BLaER1 (cell line): ENCODE measurements around the gene SLC8A1.

Experiments used
- H3K27ac ChIP-seq: shearing (Covaris generic); formaldehyde crosslinking; 2 replicates; pipeline ENCODE4 v1.8.1; 2022
- H3K27me3 ChIP-seq: shearing (Covaris generic); formaldehyde crosslinking; 2 replicates; pipeline ENCODE4 v1.8.1; 2022
- H3K36me3 ChIP-seq: shearing (Covaris generic); formaldehyde crosslinking; 2 replicates; pipeline ENCODE4 v1.8.1; 2022
- H3K4me1 ChIP-seq: shearing (Covaris generic); formaldehyde crosslinking; 2 replicates; pipeline ENCODE4 v1.8.1; 2022
- H3K4me2 ChIP-seq: shearing (Covaris generic); formaldehyde crosslinking; 2 replicates; pipeline ENCODE4 v1.8.1; 2022
- H3K4me3 ChIP-seq: shearing (Covaris generic); formaldehyde crosslinking; 2 replicates; pipeline ENCODE4 v1.8.1; 2022
- H3K9ac ChIP-seq: shearing (Covaris generic); formaldehyde crosslinking; 2 replicates; pipeline ENCODE4 v1.8.1; 2022
- H3K9me3 ChIP-seq: shearing (Covaris generic); formaldehyde crosslinking; 2 replicates; pipeline ENCODE4 v1.8.1; 2022
- H4K20me1 ChIP-seq: shearing (Covaris generic); formaldehyde crosslinking; 2 replicates; pipeline ENCODE4 v1.8.1; 2022
- Cebpa-rat ChIP-seq: shearing (Covaris generic); IDR thresholded peaks from 2 replicates; pipeline ENCODE4 v1.8.1; 2022

Gene SLC8A1

GRCh38 chr2:40466332-40466906 is 14.5 kb upstream of the SLC8A1 start:
- no peaks in the 10 kb centered on the region for H3K27me3 ChIP-seq
- H3K4me1 ChIP-seq, result no peaks in the 10 kb centered on the region
- no peaks in the 10 kb centered on the region for H4K20me1 ChIP-seq
- H3K36me3 ChIP-seq, result no peaks in the 10 kb centered on the region
- H3K9me3 ChIP-seq, result no peaks in the 10 kb centered on the region
- no peak overlapping the region for H3K4me2 ChIP-seq
- no peak overlapping the region for H3K4me3 ChIP-seq
- H3K9ac ChIP-seq, result no peak overlapping the region
- no peak overlapping the region for H3K27ac ChIP-seq
- no peak for TF ChIP-seq Cebpa-rat

- Histone ChIP-seq H3K27ac (no peak overlapping the region), H3K4me3 (no peak overlapping the region), H4K20me1 (no peaks in the 10 kb centered on the region), H3K9ac (no peak overlapping the region), H3K9me3 (no peaks in the 10 kb centered on the region), H3K36me3 (no peaks in the 10 kb centered on the region), H3K27me3 (no peaks in the 10 kb centered on the region), H3K4me1 (no peaks in the 10 kb centered on the region), H3K4me2 (no peak overlapping the region)
- no peak for TF ChIP-seq Cebpa-rat
Measured at GRCh38 chr2:40463112-40463511, 11.2 kb upstream of the SLC8A1 start.

GRCh38 chr2:40458271-40458794 is 6.4 kb upstream of the SLC8A1 start:
- Histone ChIP-seq H3K9me3 (no peaks in the 10 kb centered on the region), H3K9ac (no peak overlapping the region), H3K4me2 (no peak overlapping the region), H3K4me3 (no peak overlapping the region), H3K36me3 (no peaks in the 10 kb centered on the region), H3K4me1 (0 out of 2 replicates have a peak, but pooled peaks cover 5% of the 10 kb centered on the region), H3K27ac (no peak overlapping the region), H4K20me1 (no peaks in the 10 kb centered on the region), H3K27me3 (no peaks in the 10 kb centered on the region)
- no peak for TF ChIP-seq Cebpa-rat

- Histone ChIP-seq H4K20me1 (no peaks in the 10 kb centered on the region), H3K27ac (no peak overlapping the region), H3K4me2 (no peak overlapping the region), H3K4me1 (0 out of 2 replicates have a peak, but pooled peaks cover 6% of the 10 kb centered on the region), H3K9me3 (no peaks in the 10 kb centered on the region), H3K36me3 (no peaks in the 10 kb centered on the region), H3K4me3 (no peak overlapping the region), H3K9ac (no peak overlapping the region), H3K27me3 (no peaks in the 10 kb centered on the region)
- no peak for TF ChIP-seq Cebpa-rat
Measured at GRCh38 chr2:40457837-40458236, 5.9 kb upstream of the SLC8A1 start.

- no peaks in the 10 kb centered on the region for H3K36me3 ChIP-seq
- no peak for TF ChIP-seq Cebpa-rat
- H3K4me2 ChIP-seq, result no peak overlapping the region
- H3K9ac ChIP-seq, result no peak overlapping the region
- H3K9me3 ChIP-seq, result no peaks in the 10 kb centered on the region
- peaks cover 11% of the 10 kb centered on the region; the same call in 1 of the 2 replicates for H3K4me1 ChIP-seq
- no peak overlapping the region for H3K4me3 ChIP-seq
- no peaks in the 10 kb centered on the region for H3K27me3 ChIP-seq
- no peak overlapping the region for H3K27ac ChIP-seq
- H4K20me1 ChIP-seq, result no peaks in the 10 kb centered on the region
Measured at GRCh38 chr2:40457366-40457765, 5.5 kb upstream of the SLC8A1 start.

GRCh38 chr2:40456926-40457325 is 5.0 kb upstream of the SLC8A1 start:
- Histone ChIP-seq H3K4me2 (no peak overlapping the region), H4K20me1 (no peaks in the 10 kb centered on the region), H3K4me3 (no peak overlapping the region), H3K4me1 (peaks cover 12% of the 10 kb centered on the region; the same call in 1 of the 2 replicates), H3K9me3 (no peaks in the 10 kb centered on the region), H3K27ac (no peak overlapping the region), H3K36me3 (no peaks in the 10 kb centered on the region), H3K9ac (no peak overlapping the region), H3K27me3 (no peaks in the 10 kb centered on the region)
- no peak for TF ChIP-seq Cebpa-rat

- peaks cover 12% of the 10 kb centered on the region; the same call in 1 of the 2 replicates for H3K4me1 ChIP-seq
- no peak for TF ChIP-seq Cebpa-rat
- no peaks in the 10 kb centered on the region for H4K20me1 ChIP-seq
- 0 out of 2 replicates have a peak overlapping the region, but pooled peaks have one; percentile 5 for H3K4me2 ChIP-seq
- no peaks in the 10 kb centered on the region for H3K9me3 ChIP-seq
- no peaks in the 10 kb centered on the region for H3K27me3 ChIP-seq
- H3K27ac ChIP-seq, result no peak overlapping the region
- no peak overlapping the region for H3K9ac ChIP-seq
- H3K36me3 ChIP-seq, result no peaks in the 10 kb centered on the region
- H3K4me3 ChIP-seq, result no peak overlapping the region
Measured at GRCh38 chr2:40455661-40456060, 3.8 kb upstream of the SLC8A1 start.

GRCh38 chr2:40454321-40454720 is 2.4 kb upstream of the SLC8A1 start:
- H3K9ac ChIP-seq, result no peak overlapping the region
- H3K9me3 ChIP-seq, result no peaks in the 10 kb centered on the region
- H3K4me1 ChIP-seq, result peaks cover 19% of the 10 kb centered on the region
- H4K20me1 ChIP-seq, result no peaks in the 10 kb centered on the region
- no peaks in the 10 kb centered on the region for H3K27me3 ChIP-seq
- H3K4me3 ChIP-seq, result no peak overlapping the region
- H3K4me2 ChIP-seq, result no peak overlapping the region
- no peaks in the 10 kb centered on the region for H3K36me3 ChIP-seq
- TF ChIP-seq Cebpa-rat, result no peak
- H3K27ac ChIP-seq, result no peak overlapping the region

GRCh38 chr2:40452786-40453185 is 896 bp upstream of the SLC8A1 start:
- no peak for TF ChIP-seq Cebpa-rat
- Histone ChIP-seq H4K20me1 (no peaks in the 10 kb centered on the region), H3K4me1 (peaks cover 34% of the 10 kb centered on the region), H3K9me3 (no peaks in the 10 kb centered on the region), H3K36me3 (no peaks in the 10 kb centered on the region), H3K27ac (no peak overlapping the region), H3K4me2 (peak overlapping the region; percentile 89), H3K4me3 (peak overlapping the region; percentile 80), H3K27me3 (no peaks in the 10 kb centered on the region), H3K9ac (no peak overlapping the region)

- H3K4me1 ChIP-seq, result peaks cover 37% of the 10 kb centered on the region
- peak overlapping the region; percentile 59; the same call in 1 of the 2 replicates for H3K27ac ChIP-seq
- H3K4me3 ChIP-seq, result peak overlapping the region; percentile 80
- peak overlapping the region; percentile 89 for H3K4me2 ChIP-seq
- H3K27me3 ChIP-seq, result no peaks in the 10 kb centered on the region
- peak overlapping the region; percentile 81 for H3K9ac ChIP-seq
- peaks cover 15% of the 10 kb centered on the region; the same call in 1 of the 2 replicates for H3K36me3 ChIP-seq
- no peaks in the 10 kb centered on the region for H4K20me1 ChIP-seq
- H3K9me3 ChIP-seq, result no peaks in the 10 kb centered on the region
- TF ChIP-seq Cebpa-rat, result no peak
Measured at GRCh38 chr2:40450796-40451430, 977 bp downstream of the SLC8A1 start.
